ENCODE results near the gene SLC12A4.

DNA sequence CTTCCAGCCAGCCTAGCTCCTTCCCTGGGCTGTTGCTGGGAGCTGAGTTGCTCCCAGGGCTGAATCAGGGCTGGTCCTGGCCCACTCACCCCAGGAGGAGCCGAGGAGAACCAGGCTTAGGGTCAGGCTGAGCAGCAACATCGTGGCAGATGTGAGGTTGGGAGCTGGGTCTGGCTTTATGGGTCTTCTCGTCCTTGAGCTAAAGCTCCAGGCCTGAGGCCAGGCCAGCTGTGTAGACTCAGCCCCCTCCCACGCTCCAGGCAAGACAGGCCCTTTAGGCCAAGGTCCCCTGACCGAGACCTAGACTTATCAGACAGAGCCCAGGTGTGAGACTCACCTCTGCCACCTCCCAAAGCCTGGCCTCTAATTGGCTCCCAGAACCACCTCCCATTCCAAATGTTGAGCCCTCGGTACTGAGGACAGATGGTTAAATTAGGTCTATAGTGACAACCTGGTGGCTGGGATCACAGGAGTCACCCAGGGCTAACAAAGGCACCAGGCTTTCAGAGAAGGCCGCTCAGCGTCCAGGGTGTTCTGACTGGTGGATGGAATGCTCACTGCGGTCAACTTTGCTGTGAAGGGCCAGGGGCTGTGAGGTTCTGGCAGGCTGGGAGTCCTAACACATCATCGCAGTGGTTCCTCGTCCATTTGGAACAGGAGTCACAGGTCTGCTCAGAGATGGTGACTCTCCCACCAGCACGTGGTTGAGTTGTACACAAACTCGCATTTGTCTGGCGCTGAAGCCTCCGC is 36.5 kb downstream of the SLC12A4 start, which contains the start of gene CTRL:
- TF ChIP-seq, protein P1, sequence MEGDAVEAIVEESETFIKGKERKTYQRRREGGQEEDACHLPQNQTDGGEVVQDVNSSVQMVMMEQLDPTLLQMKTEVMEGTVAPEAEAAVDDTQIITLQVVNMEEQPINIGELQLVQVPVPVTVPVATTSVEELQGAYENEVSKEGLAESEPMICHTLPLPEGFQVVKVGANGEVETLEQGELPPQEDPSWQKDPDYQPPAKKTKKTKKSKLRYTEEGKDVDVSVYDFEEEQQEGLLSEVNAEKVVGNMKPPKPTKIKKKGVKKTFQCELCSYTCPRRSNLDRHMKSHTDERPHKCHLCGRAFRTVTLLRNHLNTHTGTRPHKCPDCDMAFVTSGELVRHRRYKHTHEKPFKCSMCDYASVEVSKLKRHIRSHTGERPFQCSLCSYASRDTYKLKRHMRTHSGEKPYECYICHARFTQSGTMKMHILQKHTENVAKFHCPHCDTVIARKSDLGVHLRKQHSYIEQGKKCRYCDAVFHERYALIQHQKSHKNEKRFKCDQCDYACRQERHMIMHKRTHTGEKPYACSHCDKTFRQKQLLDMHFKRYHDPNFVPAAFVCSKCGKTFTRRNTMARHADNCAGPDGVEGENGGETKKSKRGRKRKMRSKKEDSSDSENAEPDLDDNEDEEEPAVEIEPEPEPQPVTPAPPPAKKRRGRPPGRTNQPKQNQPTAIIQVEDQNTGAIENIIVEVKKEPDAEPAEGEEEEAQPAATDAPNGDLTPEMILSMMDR (IDR thresholded peaks at IDR 0.05): no peak
- no peak for TF ChIP-seq EZH2 (IDR thresholded peaks at IDR 0.05)

All from neural progenitor cell (in vitro differentiated cells).